HepG2 (cell line): Measurements from ENCODE around the gene B4GALT5. TPM values are rescaled to one million over a fixed set of nuclear protein-coding genes. Genes with fewer than 3 reads are reported as not detected.
A peak's percentile ranks its signal among the peaks of the same experiment; 100 is the strongest.

ENCODE experiments used
- CEBPG ChIP-seq: IDR thresholded peaks from 2 replicates; pipeline ENCODE4 v1.6.1; 2016
- MEIS2 ChIP-seq: sonication (generic); formaldehyde crosslinking; IDR thresholded peaks from 2 replicates; pipeline ENCODE4 v1.9.0; 2021; ENCODE audit warnings: mild to moderate bottlenecking, missing genetic modification reagents
- NFYB ChIP-seq: sonication (generic); formaldehyde crosslinking; IDR thresholded peaks from 2 replicates; pipeline ENCODE4 v1.4.0; 2020; ENCODE audit warnings: missing genetic modification reagents
- PAF1 ChIP-seq: IDR thresholded peaks from 2 replicates; pipeline ENCODE4 v1.6.1; 2016; ENCODE audit warnings: missing genetic modification reagents, missing compliant biosample characterization
- RAD51 ChIP-seq: fragments of 450-650 bp; IDR thresholded peaks from 2 replicates; pipeline ENCODE4 v1.6.1; 2016; ENCODE audit warnings: borderline replicate concordance
- RBM22 ChIP-seq: fragments of 200-400 bp; formaldehyde crosslinking; optimal IDR thresholded peaks from 2 replicates; pipeline ENCODE3; 2017; ENCODE audit warnings: mild to moderate bottlenecking, low read length, moderate library complexity
- SNAI1 ChIP-seq: sonication (generic); formaldehyde crosslinking; IDR thresholded peaks from 2 replicates; pipeline ENCODE4 v1.5.0; 2020; ENCODE audit warnings: mild to moderate bottlenecking, missing genetic modification reagents, borderline replicate concordance
- U2AF2 ChIP-seq: fragments of 200-400 bp; formaldehyde crosslinking; IDR thresholded peaks from 2 replicates; pipeline ENCODE4 v1.6.1; 2017; ENCODE audit warnings: low read depth, mild to moderate bottlenecking, low read length
- ZMYM4 ChIP-seq: sonication (generic); formaldehyde crosslinking; IDR thresholded peaks from 2 replicates; pipeline ENCODE4 v1.8.1; 2023; ENCODE audit warnings: mild to moderate bottlenecking, missing genetic modification reagents
- ZNF121 ChIP-seq: sonication (generic); formaldehyde crosslinking; IDR thresholded peaks from 2 replicates; pipeline ENCODE4 v1.5.0; 2020; ENCODE audit warnings: mild to moderate bottlenecking, missing genetic modification reagents
- ZNF383 ChIP-seq: sonication (generic); formaldehyde crosslinking; IDR thresholded peaks from 2 replicates; pipeline ENCODE4 v1.4.0; 2020; ENCODE audit warnings: missing genetic modification reagents, mild to moderate bottlenecking, borderline replicate concordance
- ZNF543 ChIP-seq: sonication (generic); formaldehyde crosslinking; IDR thresholded peaks from 2 replicates; pipeline ENCODE4 v1.4.0; 2020; ENCODE audit warnings: mild to moderate bottlenecking, missing genetic modification reagents
- ZNF768 ChIP-seq: sonication (generic); formaldehyde crosslinking; IDR thresholded peaks from 2 replicates; pipeline ENCODE4 v1.4.0; 2020; ENCODE audit warnings: missing genetic modification reagents
- polyA plus RNA-seq, 8 experiments: library from polyadenylated mRNA; depleted of rRNA in 3 of 8; stranded (reverse) in 7 of 8; unstranded in 1 of 8; fragments of >200 nt; fragmentation: Illumina TruSeq in 4 of 8; extraction: Trizol in 4 of 8; gene quantifications; 2 replicates each; pipeline versions ENCODE4 v1.2.1 to v1.2.3, GENCODE V29; 2011 to 2016; ENCODE audit warnings: low read depth in 4 of 8, missing spikeins in 1 of 8, mixed read lengths in 1 of 8; ENCODE audit not compliant: insufficient read depth in 1 of 8
- total RNA-seq, 5 experiments: library from RNA; depleted of rRNA; stranded (reverse); fragments of >200 nt; fragmentation: Illumina TruSeq; extraction: Trizol; gene quantifications; 2 replicates each; pipeline ENCODE4 v1.2.3, GENCODE V29; 2016; ENCODE audit warnings: low read depth in 1 of 5
- TF ChIP-seq, protein P1 (sequence below), 2 experiments: IDR thresholded peaks; 2 replicates each; pipeline ENCODE4 v1.6.1; 2011 to 2012; ENCODE audit warnings: low read length in 2 of 2, borderline replicate concordance in 1 of 2, low read depth in 1 of 2, mild to moderate bottlenecking in 1 of 2, moderate library complexity in 1 of 2
- TF ChIP-seq, protein P2 (sequence below): sonication (generic); formaldehyde crosslinking; IDR thresholded peaks from 2 replicates; pipeline ENCODE4 v1.4.0; 2020; ENCODE audit warnings: missing genetic modification reagents
- TF ChIP-seq, protein P3 (sequence below): sonication (generic); formaldehyde crosslinking; IDR thresholded peaks from 2 replicates; pipeline ENCODE4 v1.9.0; 2022; ENCODE audit warnings: missing genetic modification reagents, mild to moderate bottlenecking, borderline replicate concordance

The B4GALT5 gene
- total and polyA plus RNA-seq, 2 of the 13 experiments (the other 11 are each of a cell fraction or from before 2014, with no cell fraction given), result 27.3 to 30.9 TPM

DNA sequence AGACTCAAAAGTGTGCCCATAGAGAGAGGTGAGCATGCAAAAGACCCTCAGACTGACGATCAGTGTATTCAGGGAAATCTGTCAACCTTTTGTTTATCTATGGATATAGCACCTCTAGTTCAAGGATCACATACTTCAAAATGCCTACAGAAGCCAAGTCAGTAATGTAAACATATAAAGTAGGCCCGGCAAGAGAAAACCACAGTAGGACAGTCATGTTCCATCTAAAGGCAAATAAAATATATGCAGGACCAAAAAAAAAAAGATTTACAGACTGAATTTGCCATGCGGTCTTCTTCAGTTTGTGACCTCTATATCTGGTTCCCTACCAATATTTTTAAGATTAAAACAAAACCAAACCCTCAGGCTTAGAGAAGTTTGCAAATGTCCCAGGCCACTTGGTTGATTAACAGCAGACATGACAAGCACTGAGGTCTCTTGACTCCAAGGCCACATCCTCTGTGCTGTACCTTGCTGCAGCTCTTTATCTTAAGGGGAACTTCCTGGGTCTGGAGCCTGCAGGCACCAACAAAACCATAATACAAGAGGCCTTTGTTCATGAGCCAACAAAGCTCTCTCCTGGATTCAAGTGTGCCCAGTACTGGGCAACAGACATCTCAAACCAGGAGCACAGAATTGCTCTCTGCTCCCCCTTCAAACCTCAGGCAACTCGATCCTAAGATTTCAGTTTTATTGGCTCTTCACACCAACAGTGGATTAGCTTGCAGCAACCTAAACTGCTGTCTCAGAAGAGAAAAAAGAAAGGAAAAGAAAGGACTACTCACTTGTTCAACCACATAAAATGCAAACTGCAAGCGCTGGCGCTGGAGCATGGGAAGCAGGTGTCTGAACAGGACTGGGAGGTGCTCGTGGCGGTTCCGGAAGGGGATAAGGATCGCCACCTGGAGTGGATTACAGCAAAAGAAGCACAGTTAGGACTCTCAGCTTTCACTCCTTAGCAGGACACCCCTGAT, 71.7 kb downstream of the B4GALT5 start (continued):
- TF ChIP-seq NFYB (CRISPR knock-in tag), result no peak
- peak; percentile 50; the same call in 1 of the 2 replicates for TF ChIP-seq MEIS2
- TF ChIP-seq ZNF543 (CRISPR knock-in tag), result 0 out of 2 replicates have a peak, but pooled peaks have one; percentile 31
- TF ChIP-seq PAF1, result no peak
- peak; percentile 72 for TF ChIP-seq RBM22
- 0 out of 2 replicates have a peak, but pooled peaks have one; percentile 31 for TF ChIP-seq ZNF768 (CRISPR knock-in tag)
- TF ChIP-seq, protein P1, sequence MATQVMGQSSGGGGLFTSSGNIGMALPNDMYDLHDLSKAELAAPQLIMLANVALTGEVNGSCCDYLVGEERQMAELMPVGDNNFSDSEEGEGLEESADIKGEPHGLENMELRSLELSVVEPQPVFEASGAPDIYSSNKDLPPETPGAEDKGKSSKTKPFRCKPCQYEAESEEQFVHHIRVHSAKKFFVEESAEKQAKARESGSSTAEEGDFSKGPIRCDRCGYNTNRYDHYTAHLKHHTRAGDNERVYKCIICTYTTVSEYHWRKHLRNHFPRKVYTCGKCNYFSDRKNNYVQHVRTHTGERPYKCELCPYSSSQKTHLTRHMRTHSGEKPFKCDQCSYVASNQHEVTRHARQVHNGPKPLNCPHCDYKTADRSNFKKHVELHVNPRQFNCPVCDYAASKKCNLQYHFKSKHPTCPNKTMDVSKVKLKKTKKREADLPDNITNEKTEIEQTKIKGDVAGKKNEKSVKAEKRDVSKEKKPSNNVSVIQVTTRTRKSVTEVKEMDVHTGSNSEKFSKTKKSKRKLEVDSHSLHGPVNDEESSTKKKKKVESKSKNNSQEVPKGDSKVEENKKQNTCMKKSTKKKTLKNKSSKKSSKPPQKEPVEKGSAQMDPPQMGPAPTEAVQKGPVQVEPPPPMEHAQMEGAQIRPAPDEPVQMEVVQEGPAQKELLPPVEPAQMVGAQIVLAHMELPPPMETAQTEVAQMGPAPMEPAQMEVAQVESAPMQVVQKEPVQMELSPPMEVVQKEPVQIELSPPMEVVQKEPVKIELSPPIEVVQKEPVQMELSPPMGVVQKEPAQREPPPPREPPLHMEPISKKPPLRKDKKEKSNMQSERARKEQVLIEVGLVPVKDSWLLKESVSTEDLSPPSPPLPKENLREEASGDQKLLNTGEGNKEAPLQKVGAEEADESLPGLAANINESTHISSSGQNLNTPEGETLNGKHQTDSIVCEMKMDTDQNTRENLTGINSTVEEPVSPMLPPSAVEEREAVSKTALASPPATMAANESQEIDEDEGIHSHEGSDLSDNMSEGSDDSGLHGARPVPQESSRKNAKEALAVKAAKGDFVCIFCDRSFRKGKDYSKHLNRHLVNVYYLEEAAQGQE (IDR thresholded peaks at IDR 0.05; ENCODE audit: borderline replicate concordance in 1 of 2, low read depth in 1 of 2, low read length in 2 of 2), result 0 out of 4 replicates have a peak, but pooled peaks of 1 of the 2 experiments have one; percentile 28
- no peak for TF ChIP-seq ZNF383 (CRISPR knock-in tag)
- no peak for TF ChIP-seq RAD51
- TF ChIP-seq U2AF2, result 0 out of 2 replicates have a peak, but pooled peaks have one; percentile 25
- TF ChIP-seq SNAI1, result peak; percentile 48; the same call in 1 of the 2 replicates
- TF ChIP-seq ZMYM4 (CRISPR knock-in tag), result no peak
- TF ChIP-seq, protein P2, sequence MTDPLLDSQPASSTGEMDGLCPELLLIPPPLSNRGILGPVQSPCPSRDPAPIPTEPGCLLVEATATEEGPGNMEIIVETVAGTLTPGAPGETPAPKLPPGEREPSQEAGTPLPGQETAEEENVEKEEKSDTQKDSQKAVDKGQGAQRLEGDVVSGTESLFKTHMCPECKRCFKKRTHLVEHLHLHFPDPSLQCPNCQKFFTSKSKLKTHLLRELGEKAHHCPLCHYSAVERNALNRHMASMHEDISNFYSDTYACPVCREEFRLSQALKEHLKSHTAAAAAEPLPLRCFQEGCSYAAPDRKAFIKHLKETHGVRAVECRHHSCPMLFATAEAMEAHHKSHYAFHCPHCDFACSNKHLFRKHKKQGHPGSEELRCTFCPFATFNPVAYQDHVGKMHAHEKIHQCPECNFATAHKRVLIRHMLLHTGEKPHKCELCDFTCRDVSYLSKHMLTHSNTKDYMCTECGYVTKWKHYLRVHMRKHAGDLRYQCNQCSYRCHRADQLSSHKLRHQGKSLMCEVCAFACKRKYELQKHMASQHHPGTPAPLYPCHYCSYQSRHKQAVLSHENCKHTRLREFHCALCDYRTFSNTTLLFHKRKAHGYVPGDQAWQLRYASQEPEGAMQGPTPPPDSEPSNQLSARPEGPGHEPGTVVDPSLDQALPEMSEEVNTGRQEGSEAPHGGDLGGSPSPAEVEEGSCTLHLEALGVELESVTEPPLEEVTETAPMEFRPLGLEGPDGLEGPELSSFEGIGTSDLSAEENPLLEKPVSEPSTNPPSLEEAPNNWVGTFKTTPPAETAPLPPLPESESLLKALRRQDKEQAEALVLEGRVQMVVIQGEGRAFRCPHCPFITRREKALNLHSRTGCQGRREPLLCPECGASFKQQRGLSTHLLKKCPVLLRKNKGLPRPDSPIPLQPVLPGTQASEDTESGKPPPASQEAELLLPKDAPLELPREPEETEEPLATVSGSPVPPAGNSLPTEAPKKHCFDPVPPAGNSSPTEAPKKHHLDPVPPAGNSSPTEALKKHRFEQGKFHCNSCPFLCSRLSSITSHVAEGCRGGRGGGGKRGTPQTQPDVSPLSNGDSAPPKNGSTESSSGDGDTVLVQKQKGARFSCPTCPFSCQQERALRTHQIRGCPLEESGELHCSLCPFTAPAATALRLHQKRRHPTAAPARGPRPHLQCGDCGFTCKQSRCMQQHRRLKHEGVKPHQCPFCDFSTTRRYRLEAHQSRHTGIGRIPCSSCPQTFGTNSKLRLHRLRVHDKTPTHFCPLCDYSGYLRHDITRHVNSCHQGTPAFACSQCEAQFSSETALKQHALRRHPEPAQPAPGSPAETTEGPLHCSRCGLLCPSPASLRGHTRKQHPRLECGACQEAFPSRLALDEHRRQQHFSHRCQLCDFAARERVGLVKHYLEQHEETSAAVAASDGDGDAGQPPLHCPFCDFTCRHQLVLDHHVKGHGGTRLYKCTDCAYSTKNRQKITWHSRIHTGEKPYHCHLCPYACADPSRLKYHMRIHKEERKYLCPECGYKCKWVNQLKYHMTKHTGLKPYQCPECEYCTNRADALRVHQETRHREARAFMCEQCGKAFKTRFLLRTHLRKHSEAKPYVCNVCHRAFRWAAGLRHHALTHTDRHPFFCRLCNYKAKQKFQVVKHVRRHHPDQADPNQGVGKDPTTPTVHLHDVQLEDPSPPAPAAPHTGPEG (CRISPR knock-in tag), result 0 out of 2 replicates have a peak, but pooled peaks have one; percentile 26
- peak; percentile 8 for TF ChIP-seq CEBPG (CRISPR knock-in tag)
- TF ChIP-seq, protein P3, sequence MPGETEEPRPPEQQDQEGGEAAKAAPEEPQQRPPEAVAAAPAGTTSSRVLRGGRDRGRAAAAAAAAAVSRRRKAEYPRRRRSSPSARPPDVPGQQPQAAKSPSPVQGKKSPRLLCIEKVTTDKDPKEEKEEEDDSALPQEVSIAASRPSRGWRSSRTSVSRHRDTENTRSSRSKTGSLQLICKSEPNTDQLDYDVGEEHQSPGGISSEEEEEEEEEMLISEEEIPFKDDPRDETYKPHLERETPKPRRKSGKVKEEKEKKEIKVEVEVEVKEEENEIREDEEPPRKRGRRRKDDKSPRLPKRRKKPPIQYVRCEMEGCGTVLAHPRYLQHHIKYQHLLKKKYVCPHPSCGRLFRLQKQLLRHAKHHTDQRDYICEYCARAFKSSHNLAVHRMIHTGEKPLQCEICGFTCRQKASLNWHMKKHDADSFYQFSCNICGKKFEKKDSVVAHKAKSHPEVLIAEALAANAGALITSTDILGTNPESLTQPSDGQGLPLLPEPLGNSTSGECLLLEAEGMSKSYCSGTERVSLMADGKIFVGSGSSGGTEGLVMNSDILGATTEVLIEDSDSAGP, result 0 out of 2 replicates have a peak, but pooled peaks have one; percentile 11
- 0 out of 2 replicates have a peak, but pooled peaks have one; percentile 25 for TF ChIP-seq ZNF121 (CRISPR knock-in tag)
